NT2/D1 (cell line): ENCODE data around the gene NAA80.

Source experiments
- SUZ12 ChIP-seq: IDR thresholded peaks from 2 replicates; pipeline ENCODE4 v1.6.1; 2011; ENCODE audit not compliant: insufficient read length, insufficient read depth; ENCODE audit errors: extremely low read depth
- ZNF274 ChIP-seq: IDR thresholded peaks from 2 replicates; pipeline ENCODE4 v1.6.1; 2011; ENCODE audit warnings: mild to moderate bottlenecking, low read depth, low read length

- TF ChIP-seq ZNF274 (no peak), SUZ12 (no peak)
Measured at GRCh38 chr3:50264964-50265485, 34.2 kb downstream of the NAA80 start.
